ENCODE measurements around the gene IL1R1. TPM values are rescaled to one million over a fixed set of nuclear protein-coding genes. Genes with fewer than 3 reads are reported as not detected.

Gene IL1R1
- total and polyA plus RNA-seq, 12 donors = 8.6 to 153 (median 126) TPM

DNA sequence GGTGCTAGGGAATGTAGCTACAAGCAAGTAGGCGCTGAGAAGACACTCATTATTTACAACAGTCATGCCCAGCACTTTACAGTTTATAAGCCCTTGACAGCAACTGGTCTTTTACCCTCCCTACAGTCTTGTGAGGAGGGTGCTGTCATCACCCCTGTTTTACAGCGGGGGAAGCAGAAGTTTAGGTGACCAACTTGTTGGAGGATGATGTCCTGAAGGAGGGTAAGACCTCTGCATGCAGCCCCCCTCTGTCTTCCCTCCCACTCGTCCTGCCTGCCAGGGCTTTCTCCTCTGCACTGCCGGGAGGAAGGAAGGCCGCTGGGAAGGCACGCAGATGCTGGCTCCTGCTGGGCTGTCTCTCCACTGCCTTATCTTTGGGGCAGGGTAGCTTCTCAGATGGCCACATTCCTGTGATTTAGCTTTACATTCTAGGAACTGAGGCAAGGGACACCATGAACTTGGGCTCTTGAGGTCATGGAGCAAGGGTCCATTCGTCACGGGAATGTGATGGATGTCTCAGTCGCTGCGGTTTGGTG, 972 bp downstream of the IL1R1 start:
- peak in 6 of 7 donors; percentile 44 to 74 (median 56) for DNase-seq
- H3K4me1 ChIP-seq (replicated peaks in 1 of 2) = peaks cover 12 to 13% of the 10 kb centered on the region in 2 donors
- WGBS, 4 donors = 53 to 61% (median 57%) methylated on average over 7 to 10 of the region's 10 CpGs
- TF ChIP-seq CTCF (IDR thresholded peaks at IDR 0.05) (no peak), POLR2A (IDR thresholded peaks at IDR 0.05) (peak; percentile 4 to 44)
- intact Hi-C loops (cut with DNase I) = loop anchor here (10.0 kb wide), 1 partner anchor 119 kb away; no protein-coding TSS in a partner anchor
- H3K27me3 ChIP-seq = no peaks in the 10 kb centered on the region
- peak overlapping the region; percentile 79 to 98 (median 93) for H3K27ac ChIP-seq
- H3K4me3 ChIP-seq = peak overlapping the region; percentile 26 to 88 (median 76)
- no peaks in the 10 kb centered on the region for H3K36me3 ChIP-seq (replicated peaks in 1 of 2)
- peaks cover 0 to 6% (median 0%) of the 10 kb centered on the region in 3 donors for H3K9me3 ChIP-seq (replicated peaks in 1 of 3)

- H3K36me3 ChIP-seq (replicated peaks in 1 of 2) = no peaks in the 10 kb centered on the region
- peaks cover 0 to 10% (median 0%) of the 10 kb centered on the region in 3 donors for H3K9me3 ChIP-seq (replicated peaks in 1 of 3)
- intact Hi-C loops (cut with DNase I) = loop anchor here (10.0 kb wide), 1 partner anchor 119 kb away; no protein-coding TSS in a partner anchor
- peak overlapping the region in 2 of 4 donors; percentile 82 to 88 for H3K4me3 ChIP-seq
- TF ChIP-seq CTCF (IDR thresholded peaks at IDR 0.05) (no peak), POLR2A (IDR thresholded peaks at IDR 0.05) (peak in 1 of 2 donors; percentile 25)
- H3K27me3 ChIP-seq = no peaks in the 10 kb centered on the region
- DNase-seq = peak in 5 of 7 donors; percentile 40 to 71 (median 52)
- peaks cover 12 to 13% of the 10 kb centered on the region in 2 donors for H3K4me1 ChIP-seq (replicated peaks in 1 of 2)
- H3K27ac ChIP-seq = peak overlapping the region in 4 of 5 donors; percentile 79 to 98 (median 94)
- WGBS, 4 donors = 22 to 41% (median 36%) methylated on average over 4 of the region's 4 CpGs
These were observed 1.6 kb downstream of the IL1R1 start for GRCh38 chr2:102144128-102144527.

DNA sequence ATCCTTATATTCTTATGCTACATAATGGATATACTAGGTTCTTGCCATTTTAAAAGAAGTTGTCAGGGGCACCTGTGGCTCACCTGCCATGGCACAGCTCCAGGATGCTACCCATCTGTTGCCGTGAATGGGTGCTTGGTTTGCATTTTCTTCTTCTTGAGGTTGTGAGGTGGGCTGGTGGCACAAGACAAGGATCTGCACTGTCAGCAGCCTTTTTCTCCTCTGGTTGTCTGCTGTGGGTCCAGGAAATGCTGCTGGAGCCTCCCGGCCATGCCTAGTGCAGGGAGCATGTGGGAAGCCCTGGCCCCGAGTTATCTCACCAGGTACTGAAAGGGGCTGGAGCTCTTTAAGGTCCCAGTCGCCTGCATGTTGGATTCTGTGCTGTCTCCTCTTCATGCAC, 2.6 kb downstream of the IL1R1 start:
- intact Hi-C loops (cut with DNase I) = loop anchor here (10.0 kb wide), 1 partner anchor 120 kb away; no protein-coding TSS in a partner anchor
- no peaks in the 10 kb centered on the region for H3K27me3 ChIP-seq
- peak overlapping the region in 1 of 4 donors; percentile 88 for H3K4me3 ChIP-seq
- H3K36me3 ChIP-seq (replicated peaks in 1 of 2) = no peaks in the 10 kb centered on the region
- DNase-seq = no peak
- H3K27ac ChIP-seq = peak overlapping the region in 2 of 5 donors; percentile 95 to 98
- H3K9me3 ChIP-seq (replicated peaks in 1 of 3) = peaks cover 0 to 11% (median 0%) of the 10 kb centered on the region in 3 donors
- H3K4me1 ChIP-seq (replicated peaks in 1 of 2) = peaks cover 12 to 16% of the 10 kb centered on the region in 2 donors
- TF ChIP-seq POLR2A (IDR thresholded peaks at IDR 0.05) (no peak), CTCF (IDR thresholded peaks at IDR 0.05) (no peak)
- WGBS, 4 donors = 71 to 95% (median 92%) methylated on average over 2 to 4 of the region's 4 CpGs

GRCh38 chr2:102145934-102146333, 3.4 kb downstream of the IL1R1 start:
- intact Hi-C loops (cut with DNase I) = loop anchor here (10.0 kb wide), 1 partner anchor 121 kb away; no protein-coding TSS in a partner anchor
- H3K27ac ChIP-seq = no peak overlapping the region
- WGBS, 4 donors = 90 to 99% (median 95%) methylated on average over 4 of the region's 4 CpGs
- H3K36me3 ChIP-seq (replicated peaks in 1 of 2) = no peaks in the 10 kb centered on the region
- H3K9me3 ChIP-seq (replicated peaks in 1 of 3) = peaks cover 0 to 11% (median 0%) of the 10 kb centered on the region in 3 donors
- no peaks in the 10 kb centered on the region for H3K27me3 ChIP-seq
- H3K4me3 ChIP-seq = peak overlapping the region in 1 of 4 donors; percentile 88
- no peak for DNase-seq
- peaks cover 12 to 16% of the 10 kb centered on the region in 2 donors for H3K4me1 ChIP-seq (replicated peaks in 1 of 2)
- TF ChIP-seq CTCF (IDR thresholded peaks at IDR 0.05) = no peak
- TF ChIP-seq POLR2A (IDR thresholded peaks at IDR 0.05) = no peak
